GM13977 (cell line): Measurements from ENCODE around the gene ENGASE.
A peak's percentile ranks its signal among the peaks of the same experiment; 100 is the strongest.

Experiments
- DNase-seq: peaks from one replicate; pipeline ENCODE4 v3.0.0; 2012; ENCODE audit warnings: low spot score
- in situ Hi-C: fragments of 300-500 bp; cut with MboI; formaldehyde crosslinking; loops from one replicate; pipeline ENCODE4 v1.12.0; 2022; ENCODE audit warnings: low sequenced_read_pairs, low pct_unique_long_range_greater_than_20kb, mixed read lengths, inconsistent platforms; ENCODE audit not compliant: unreplicated experiment
- TF ChIP-seq, protein P1 (sequence below): IDR thresholded peaks from 2 replicates; pipeline ENCODE4 v1.5.1; 2012; ENCODE audit warnings: mild to moderate bottlenecking, control low read depth; ENCODE audit not compliant: insufficient read depth; ENCODE audit errors: extremely low read depth, missing control alignments

ENGASE gene

DNA sequence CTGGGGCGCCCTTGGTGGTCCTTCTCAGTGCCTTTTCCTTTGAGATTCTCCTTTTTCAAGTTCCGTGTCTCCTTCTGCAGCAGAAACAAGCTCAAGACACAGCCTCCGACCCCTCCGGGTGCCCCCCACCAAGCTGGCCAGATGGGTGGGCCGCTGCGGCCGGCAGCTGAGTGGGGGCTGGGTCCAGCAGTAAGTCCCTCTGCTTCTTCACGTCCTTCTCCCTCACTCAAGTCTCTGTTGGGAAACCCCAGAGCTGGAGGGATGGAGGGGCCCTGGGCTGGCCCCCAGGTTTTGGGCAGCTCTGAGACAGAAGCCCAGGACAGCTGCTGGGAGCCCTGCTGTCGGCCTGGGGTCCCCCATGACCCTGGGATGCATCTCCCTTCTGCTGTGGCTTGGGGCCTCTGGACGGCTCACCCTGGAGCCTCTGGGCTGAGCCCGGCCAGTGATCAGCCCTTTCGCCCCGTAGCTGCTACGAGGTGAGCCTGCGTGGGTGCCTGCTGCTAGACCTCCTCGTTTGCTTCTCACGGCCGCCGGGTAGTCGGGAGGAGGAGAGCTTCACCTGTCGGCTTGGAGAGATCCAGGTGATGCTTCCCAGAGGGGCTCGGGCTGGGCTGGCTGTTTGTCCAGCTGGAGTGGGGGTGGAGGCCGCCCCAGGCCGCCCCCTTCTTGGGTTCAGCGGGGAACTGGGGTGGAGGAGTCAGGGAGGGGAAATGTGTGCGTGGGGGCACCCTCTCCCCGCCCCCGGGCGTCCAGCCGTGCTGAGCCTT, 10.7 kb downstream of the ENGASE start:
- DNase-seq, result no peak
- in situ Hi-C loops, result loop anchor here (10.0 kb wide), 1 partner anchor 309 kb away; no protein-coding TSS in a partner anchor
- TF ChIP-seq, protein P1, sequence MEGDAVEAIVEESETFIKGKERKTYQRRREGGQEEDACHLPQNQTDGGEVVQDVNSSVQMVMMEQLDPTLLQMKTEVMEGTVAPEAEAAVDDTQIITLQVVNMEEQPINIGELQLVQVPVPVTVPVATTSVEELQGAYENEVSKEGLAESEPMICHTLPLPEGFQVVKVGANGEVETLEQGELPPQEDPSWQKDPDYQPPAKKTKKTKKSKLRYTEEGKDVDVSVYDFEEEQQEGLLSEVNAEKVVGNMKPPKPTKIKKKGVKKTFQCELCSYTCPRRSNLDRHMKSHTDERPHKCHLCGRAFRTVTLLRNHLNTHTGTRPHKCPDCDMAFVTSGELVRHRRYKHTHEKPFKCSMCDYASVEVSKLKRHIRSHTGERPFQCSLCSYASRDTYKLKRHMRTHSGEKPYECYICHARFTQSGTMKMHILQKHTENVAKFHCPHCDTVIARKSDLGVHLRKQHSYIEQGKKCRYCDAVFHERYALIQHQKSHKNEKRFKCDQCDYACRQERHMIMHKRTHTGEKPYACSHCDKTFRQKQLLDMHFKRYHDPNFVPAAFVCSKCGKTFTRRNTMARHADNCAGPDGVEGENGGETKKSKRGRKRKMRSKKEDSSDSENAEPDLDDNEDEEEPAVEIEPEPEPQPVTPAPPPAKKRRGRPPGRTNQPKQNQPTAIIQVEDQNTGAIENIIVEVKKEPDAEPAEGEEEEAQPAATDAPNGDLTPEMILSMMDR, result no peak

DNA sequence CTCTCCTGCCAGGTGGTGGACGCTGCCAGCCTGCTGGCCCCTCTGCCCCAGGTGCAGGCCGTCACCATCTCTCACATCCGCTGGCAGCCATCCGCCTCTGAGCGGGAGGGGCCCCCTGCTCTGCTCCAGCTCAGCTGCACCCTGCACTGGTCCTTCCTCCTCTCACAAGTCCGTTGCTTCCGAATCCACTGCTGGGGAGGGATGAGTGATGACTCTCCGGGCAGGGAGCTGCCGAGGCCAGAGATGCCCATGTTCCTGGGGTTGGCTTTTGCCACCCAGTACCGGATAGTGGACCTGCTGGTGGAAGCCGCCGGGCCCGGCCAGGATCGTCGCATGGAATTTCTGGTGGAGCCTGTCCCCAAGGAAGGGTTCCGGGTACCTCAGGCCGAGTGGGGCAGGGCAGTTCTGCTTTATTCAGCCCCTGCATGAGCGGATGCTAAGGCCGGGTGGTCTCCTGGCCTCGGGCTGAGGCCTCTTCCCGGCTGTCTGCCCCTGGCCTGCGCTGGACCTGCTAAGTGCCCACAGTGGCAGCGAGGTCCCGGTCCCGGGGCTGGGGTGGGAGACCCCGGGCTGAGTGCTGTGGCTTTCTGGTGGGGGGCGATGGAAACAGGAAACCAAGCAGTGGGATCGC, 11.4 kb downstream of the ENGASE start:
- in situ Hi-C loops, result loop anchor here (10.0 kb wide), 1 partner anchor 309 kb away; no protein-coding TSS in a partner anchor
- TF ChIP-seq, protein P1, result no peak
- no peak for DNase-seq

DNA sequence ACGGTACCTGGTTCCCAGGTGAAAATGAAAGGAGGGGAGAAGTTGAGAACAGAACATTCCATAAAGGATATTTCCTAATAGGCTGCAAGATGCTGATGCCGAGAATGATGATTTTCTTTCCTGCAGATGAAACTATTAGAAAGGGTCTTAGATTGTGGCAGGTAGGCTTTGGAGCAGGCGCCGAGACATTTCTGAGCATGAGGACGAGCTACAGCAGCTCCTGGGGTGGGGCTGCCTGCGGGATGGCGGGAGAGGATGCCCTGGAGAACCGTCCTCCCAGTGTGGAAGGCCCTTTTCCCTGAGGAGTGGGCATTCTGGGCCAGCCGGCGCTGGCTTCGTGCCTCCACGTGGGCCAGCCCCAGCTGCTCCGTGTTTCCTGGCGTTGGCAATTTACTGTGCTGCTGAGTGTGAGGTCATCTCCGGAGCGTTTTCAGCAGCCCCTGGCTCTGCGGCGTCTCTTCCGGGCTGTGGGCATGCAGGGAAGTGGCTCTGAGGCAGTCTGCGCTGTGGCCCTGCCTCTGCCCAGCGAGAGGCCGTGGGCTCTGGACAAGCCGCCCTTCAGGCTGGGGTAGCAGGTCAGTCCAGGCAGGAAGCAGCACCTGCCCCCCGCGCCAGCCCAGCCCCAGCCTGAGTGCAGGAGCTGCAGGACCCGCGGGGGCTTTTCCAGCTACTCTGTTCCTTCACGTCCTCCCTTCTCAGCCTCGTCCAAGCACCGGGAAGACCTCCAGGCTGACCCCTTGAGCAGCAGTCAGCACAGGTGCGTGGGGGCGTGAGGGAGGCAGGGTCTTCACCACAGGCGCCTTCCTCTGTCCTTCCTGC, 12.2 kb downstream of the ENGASE start:
- TF ChIP-seq, protein P1, result no peak
- no peak for DNase-seq
- in situ Hi-C loops, result loop anchor here (10.0 kb wide), 1 partner anchor 308 kb away; no protein-coding TSS in a partner anchor

DNA sequence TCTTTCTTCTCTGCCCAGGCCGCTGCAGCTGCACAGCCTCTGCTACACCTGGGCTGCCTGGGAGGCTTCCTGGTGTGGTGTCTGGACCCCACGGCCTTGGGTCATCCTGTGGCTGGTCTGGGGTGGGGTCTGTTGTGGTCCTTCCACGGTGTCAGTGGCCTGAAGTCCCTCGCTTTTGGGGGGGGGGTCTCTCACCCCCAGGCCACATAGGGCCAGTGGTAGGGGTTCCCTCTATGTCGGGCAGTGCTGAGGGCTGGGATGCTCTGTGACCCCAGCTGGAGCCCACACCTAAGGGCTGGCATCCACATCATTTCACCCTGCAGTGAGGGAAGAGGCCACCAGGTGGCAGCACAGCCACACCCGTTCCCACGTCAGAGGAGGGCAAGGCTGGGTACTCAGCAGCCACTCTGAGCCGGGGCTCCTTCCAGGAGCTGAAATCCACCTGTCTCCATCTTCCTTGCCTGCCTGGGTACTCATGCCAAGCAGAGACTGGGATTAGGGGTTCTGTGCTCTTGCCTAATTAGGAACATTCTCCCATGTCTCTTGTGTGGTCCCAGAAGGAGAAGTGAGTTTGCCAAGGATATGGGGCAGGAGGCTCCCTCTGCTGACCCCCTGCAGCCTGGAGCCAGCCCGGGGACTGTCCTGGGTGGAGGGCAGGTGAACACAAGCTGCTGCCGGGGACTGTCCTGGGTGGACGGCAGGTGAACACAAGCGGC, 13.0 kb downstream of the ENGASE start:
- in situ Hi-C loops, result loop anchor here (10.0 kb wide), 1 partner anchor 307 kb away; no protein-coding TSS in a partner anchor

DNA sequence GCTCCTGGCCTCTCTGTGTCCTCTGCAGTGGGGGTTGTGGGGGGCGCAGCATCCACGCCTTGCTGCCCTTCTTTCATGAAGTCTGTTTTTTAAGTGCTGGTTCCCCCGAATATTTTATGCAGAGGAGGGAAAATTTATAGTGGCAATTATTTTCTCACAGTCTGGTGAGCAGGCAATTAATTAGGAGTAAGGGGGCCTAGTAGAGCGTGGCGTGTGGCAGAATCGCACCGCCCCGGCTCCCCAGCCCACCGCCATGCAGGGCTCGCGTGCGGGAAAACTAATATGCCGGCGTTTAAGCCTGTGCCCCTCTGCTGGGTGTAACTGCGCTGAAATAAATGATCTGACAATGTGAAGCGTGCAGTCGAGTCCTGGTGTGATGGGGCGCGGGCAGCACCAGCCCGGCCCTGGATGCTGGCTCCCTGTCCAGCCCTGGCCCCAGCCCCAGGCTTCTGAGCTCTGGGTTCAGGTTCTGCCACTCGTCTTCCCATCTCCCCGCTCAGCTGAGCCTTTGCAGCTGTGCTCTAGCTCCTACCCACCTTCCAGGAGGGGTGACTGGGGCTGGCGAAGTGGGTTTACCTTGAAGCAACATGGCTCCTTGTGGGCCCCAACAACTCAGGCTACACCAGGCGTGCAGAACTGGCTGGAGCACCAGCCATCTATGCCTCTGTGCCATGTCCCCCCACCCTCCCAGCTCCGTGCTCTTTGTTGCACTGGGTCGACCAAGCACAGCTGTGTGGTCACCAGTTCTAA, 13.8 kb downstream of the ENGASE start:
- no peak for DNase-seq
- in situ Hi-C loops, result loop anchor here (10.0 kb wide), 1 partner anchor 306 kb away; no protein-coding TSS in a partner anchor
- TF ChIP-seq, protein P1, result no peak

More for the DNA sequence above, 13.0 kb downstream of the ENGASE start:
- DNase-seq, result peak; percentile 93
- TF ChIP-seq, protein P1, result peak; percentile 96
